Measurements from ENCODE around the gene OTULIN.
A peak's percentile ranks its signal among the peaks of the same experiment; 100 is the strongest.

The OTULIN gene

DNA sequence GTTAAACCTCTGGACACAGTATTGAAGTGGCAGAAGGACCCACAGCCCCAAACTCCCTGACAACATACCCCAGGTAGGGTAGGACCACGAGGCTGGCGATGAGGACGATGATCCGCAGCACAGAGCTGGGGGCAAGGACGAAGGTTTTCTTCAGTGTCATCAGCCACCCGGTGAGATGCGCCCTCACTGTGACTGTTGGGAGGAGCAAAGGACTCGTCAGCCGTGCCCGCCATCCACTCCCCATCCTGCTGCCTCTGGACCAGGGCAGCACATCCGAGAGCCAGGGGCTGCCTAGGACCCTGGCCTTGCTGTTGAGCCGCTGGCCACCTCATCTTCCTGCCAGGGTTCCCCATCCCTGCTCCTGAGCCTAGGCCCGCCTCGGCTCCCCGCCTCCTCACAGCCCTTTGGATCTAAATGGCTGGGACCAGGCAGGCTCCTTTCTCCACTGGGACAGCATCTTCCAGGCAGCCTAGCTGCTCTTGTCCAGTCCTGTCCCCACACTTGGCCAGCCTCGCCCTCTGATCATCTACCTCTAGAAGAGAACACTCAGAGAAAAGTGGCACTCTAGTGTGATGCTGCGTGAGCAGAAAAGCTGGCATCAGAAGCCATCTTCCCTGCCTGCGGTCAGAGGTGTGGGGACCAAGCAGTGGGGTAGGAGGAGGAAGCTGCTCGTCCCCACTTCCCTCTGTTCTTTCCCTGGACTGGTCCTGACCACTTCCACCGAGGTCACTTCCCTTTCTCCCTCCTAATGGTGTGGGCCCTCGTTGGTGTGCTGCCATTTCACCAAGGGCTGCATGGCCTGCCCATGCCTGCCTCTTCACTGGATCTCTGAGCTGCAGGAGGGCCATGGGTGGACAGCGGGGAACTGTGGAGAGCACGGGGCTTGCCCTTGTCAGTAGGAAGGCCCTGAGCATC is 49.2 kb downstream of the OTULIN start (continued):
- TF ChIP-seq TCF4 (CRISPR knock-in tag; IDR thresholded peaks at IDR 0.05; ENCODE audit: borderline replicate concordance), result no peak

DNA sequence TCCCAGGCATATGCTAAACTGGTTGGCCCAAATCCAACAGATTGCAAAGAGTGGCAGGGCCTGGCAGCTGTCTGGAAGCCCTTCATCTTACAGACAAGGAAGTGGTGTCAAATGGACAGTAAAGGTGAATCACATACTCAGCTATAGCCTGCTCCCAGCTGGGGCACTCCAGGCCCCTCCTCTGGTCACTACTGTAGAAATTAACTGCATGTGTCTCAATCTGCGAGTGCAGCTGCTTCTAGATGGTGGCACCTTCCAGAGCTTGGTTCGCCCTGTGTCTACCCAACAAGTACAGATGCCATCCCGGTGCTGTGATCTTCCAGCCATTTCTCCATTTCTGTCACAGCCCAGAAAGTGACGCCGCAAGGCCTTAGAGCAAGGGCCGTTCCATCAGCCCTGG is 50.2 kb downstream of the OTULIN start:
- peak; percentile 65 for ATAC-seq
- TF ChIP-seq, protein P1, sequence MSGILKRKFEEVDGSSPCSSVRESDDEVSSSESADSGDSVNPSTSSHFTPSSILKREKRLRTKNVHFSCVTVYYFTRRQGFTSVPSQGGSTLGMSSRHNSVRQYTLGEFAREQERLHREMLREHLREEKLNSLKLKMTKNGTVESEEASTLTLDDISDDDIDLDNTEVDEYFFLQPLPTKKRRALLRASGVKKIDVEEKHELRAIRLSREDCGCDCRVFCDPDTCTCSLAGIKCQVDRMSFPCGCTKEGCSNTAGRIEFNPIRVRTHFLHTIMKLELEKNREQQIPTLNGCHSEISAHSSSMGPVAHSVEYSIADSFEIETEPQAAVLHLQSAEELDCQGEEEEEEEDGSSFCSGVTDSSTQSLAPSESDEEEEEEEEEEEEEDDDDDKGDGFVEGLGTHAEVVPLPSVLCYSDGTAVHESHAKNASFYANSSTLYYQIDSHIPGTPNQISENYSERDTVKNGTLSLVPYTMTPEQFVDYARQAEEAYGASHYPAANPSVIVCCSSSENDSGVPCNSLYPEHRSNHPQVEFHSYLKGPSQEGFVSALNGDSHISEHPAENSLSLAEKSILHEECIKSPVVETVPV (CRISPR knock-in tag; IDR thresholded peaks at IDR 0.05), result no peak
- TF ChIP-seq, protein P2, sequence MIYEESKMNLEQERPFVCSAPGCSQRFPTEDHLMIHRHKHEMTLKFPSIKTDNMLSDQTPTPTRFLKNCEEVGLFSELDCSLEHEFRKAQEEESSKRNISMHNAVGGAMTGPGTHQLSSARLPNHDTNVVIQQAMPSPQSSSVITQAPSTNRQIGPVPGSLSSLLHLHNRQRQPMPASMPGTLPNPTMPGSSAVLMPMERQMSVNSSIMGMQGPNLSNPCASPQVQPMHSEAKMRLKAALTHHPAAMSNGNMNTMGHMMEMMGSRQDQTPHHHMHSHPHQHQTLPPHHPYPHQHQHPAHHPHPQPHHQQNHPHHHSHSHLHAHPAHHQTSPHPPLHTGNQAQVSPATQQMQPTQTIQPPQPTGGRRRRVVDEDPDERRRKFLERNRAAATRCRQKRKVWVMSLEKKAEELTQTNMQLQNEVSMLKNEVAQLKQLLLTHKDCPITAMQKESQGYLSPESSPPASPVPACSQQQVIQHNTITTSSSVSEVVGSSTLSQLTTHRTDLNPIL (CRISPR knock-in tag; IDR thresholded peaks at IDR 0.05; ENCODE audit: low read depth), result no peak
- TF ChIP-seq BACH2 (CRISPR knock-in tag; IDR thresholded peaks at IDR 0.05; ENCODE audit: borderline replicate concordance) (no peak), PPARA (CRISPR knock-in tag; IDR thresholded peaks at IDR 0.05; ENCODE audit: borderline replicate concordance) (no peak), ISL1 (CRISPR knock-in tag; IDR thresholded peaks at IDR 0.05) (no peak), ZC3H10 (CRISPR knock-in tag; IDR thresholded peaks at IDR 0.05) (no peak), CSDC2 (CRISPR knock-in tag; IDR thresholded peaks at IDR 0.05) (no peak), OSR1 (CRISPR knock-in tag; IDR thresholded peaks at IDR 0.05) (no peak), ZNF8 (CRISPR knock-in tag; IDR thresholded peaks at IDR 0.05) (no peak), ESRRG (CRISPR knock-in tag; IDR thresholded peaks at IDR 0.05) (no peak)
- TF ChIP-seq, protein P3, sequence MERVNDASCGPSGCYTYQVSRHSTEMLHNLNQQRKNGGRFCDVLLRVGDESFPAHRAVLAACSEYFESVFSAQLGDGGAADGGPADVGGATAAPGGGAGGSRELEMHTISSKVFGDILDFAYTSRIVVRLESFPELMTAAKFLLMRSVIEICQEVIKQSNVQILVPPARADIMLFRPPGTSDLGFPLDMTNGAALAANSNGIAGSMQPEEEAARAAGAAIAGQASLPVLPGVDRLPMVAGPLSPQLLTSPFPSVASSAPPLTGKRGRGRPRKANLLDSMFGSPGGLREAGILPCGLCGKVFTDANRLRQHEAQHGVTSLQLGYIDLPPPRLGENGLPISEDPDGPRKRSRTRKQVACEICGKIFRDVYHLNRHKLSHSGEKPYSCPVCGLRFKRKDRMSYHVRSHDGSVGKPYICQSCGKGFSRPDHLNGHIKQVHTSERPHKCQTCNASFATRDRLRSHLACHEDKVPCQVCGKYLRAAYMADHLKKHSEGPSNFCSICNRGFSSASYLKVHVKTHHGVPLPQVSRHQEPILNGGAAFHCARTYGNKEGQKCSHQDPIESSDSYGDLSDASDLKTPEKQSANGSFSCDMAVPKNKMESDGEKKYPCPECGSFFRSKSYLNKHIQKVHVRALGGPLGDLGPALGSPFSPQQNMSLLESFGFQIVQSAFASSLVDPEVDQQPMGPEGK (CRISPR knock-in tag; IDR thresholded peaks at IDR 0.05; ENCODE audit: borderline replicate concordance), result no peak
- TF ChIP-seq, protein P4, sequence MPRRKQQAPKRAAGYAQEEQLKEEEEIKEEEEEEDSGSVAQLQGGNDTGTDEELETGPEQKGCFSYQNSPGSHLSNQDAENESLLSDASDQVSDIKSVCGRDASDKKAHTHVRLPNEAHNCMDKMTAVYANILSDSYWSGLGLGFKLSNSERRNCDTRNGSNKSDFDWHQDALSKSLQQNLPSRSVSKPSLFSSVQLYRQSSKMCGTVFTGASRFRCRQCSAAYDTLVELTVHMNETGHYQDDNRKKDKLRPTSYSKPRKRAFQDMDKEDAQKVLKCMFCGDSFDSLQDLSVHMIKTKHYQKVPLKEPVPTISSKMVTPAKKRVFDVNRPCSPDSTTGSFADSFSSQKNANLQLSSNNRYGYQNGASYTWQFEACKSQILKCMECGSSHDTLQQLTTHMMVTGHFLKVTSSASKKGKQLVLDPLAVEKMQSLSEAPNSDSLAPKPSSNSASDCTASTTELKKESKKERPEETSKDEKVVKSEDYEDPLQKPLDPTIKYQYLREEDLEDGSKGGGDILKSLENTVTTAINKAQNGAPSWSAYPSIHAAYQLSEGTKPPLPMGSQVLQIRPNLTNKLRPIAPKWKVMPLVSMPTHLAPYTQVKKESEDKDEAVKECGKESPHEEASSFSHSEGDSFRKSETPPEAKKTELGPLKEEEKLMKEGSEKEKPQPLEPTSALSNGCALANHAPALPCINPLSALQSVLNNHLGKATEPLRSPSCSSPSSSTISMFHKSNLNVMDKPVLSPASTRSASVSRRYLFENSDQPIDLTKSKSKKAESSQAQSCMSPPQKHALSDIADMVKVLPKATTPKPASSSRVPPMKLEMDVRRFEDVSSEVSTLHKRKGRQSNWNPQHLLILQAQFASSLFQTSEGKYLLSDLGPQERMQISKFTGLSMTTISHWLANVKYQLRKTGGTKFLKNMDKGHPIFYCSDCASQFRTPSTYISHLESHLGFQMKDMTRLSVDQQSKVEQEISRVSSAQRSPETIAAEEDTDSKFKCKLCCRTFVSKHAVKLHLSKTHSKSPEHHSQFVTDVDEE (CRISPR knock-in tag; IDR thresholded peaks at IDR 0.05), result no peak

DNA sequence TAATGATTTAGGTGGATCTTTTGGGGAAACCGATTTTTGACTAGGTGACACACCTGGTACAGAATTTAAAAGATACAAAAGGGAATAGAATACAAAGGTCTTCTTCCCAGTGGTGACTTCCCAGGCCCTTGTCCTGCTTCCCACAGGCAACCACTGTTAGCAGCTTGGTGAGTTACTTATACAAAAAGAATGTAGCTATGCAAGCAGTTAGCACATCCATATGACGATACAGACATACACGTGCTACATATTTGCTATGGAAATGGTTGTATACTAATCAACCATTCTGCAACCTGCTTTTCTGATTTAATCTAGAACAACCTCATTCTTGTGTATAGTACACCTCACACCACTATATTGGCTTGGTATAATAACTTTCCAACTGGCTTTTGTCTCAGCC is 51.0 kb downstream of the OTULIN start:
- TF ChIP-seq ZFP3 (CRISPR knock-in tag; IDR thresholded peaks at IDR 0.05), result no peak
- no peak for TF ChIP-seq ZFP30 (CRISPR knock-in tag; IDR thresholded peaks at IDR 0.05)
- TF ChIP-seq, protein P4 (CRISPR knock-in tag; IDR thresholded peaks at IDR 0.05), result no peak
- TF ChIP-seq ISL1 (CRISPR knock-in tag; IDR thresholded peaks at IDR 0.05), result no peak
- no peak for TF ChIP-seq PPARA (CRISPR knock-in tag; IDR thresholded peaks at IDR 0.05; ENCODE audit: borderline replicate concordance)
- TF ChIP-seq TOX (CRISPR knock-in tag; IDR thresholded peaks at IDR 0.05; ENCODE audit: borderline replicate concordance), result no peak
- TF ChIP-seq, protein P2 (CRISPR knock-in tag; IDR thresholded peaks at IDR 0.05; ENCODE audit: low read depth), result no peak
- TF ChIP-seq GLIS3 (CRISPR knock-in tag; IDR thresholded peaks at IDR 0.05), result no peak
- TF ChIP-seq ZNF565 (CRISPR knock-in tag; conservative IDR thresholded peaks at IDR 0.05; ENCODE audit: low read depth), result no peak
- TF ChIP-seq TCF4 (CRISPR knock-in tag; IDR thresholded peaks at IDR 0.05; ENCODE audit: borderline replicate concordance), result no peak
- TF ChIP-seq CSDC2 (CRISPR knock-in tag; IDR thresholded peaks at IDR 0.05), result no peak
- no peak for ATAC-seq

Data from SK-N-SH treated with all-trans-retinoic acid at 6 μM for 48 hours (cell line).